Omental fat pad (tissue), 4 donors: ENCODE results near the gene POLK. TPM values are rescaled to one million over a fixed set of nuclear protein-coding genes. Genes with fewer than 3 reads are reported as not detected.

Source experiments
- ATAC-seq: fragments of 150-250 bp; one replicate; pipeline ENCODE4 v1.9.1; 2016; ENCODE audit warnings: mild to moderate bottlenecking, moderate library complexity; ENCODE audit not compliant: low FRiP score
- DNase-seq: peaks from one replicate; pipeline ENCODE4 v3.0.0-alpha.2; 2019; ENCODE audit warnings: low spot score
- CTCF ChIP-seq, 3 donors: fragments of 450-650 bp; IDR thresholded peaks; one replicate each; pipeline ENCODE4 v1.5.1; 2016 to 2017; ENCODE audit warnings: antibody characterized with exemption in 3 of 3, mild to moderate bottlenecking in 3 of 3, moderate library complexity in 2 of 3
- total RNA-seq, 4 donors: library from RNA; depleted of rRNA; stranded (reverse); fragments of >200 nt; gene quantifications; one replicate each; pipeline ENCODE4 v1.1.0, GENCODE V29; 2016

POLK gene
- 10 to 100 TPM; 32.2 to 51.4 (median 37.0) TPM for total RNA-seq

GRCh38 chr5:75511435-75512382 is at the start of gene POLK, which contains the start of gene CERT1:
POLK (plus strand) TSS chr5:75511891.
CERT1 (minus strand) TSS chr5:75511629; CDS start chr5:75511207, 422 bp downstream.
- ATAC-seq = peak; percentile 99
- peak; percentile 88 for DNase-seq
- no peak for TF ChIP-seq CTCF (IDR thresholded peaks at IDR 0.05)

GRCh38 chr5:75463726-75464125 is 48.0 kb upstream of the POLK start:
- DNase-seq (no peak), ATAC-seq (no peak)
- no peak for TF ChIP-seq CTCF (IDR thresholded peaks at IDR 0.05)

- TF ChIP-seq CTCF (IDR thresholded peaks at IDR 0.05) = no peak
- ATAC-seq = no peak
- no peak for DNase-seq
Measured at GRCh38 chr5:75465480-75465879, 46.2 kb upstream of the POLK start.

GRCh38 chr5:75466006-75466716 is 45.5 kb upstream of the POLK start:
- DNase-seq (no peak), ATAC-seq (no peak)
- TF ChIP-seq CTCF (IDR thresholded peaks at IDR 0.05) = no peak

- no peak for TF ChIP-seq CTCF (IDR thresholded peaks at IDR 0.05)
- ATAC-seq (no peak), DNase-seq (no peak)
Measured at GRCh38 chr5:75468593-75468992, 43.1 kb upstream of the POLK start.

- DNase-seq = no peak
- no peak for ATAC-seq
- no peak for TF ChIP-seq CTCF (IDR thresholded peaks at IDR 0.05)
Measured at GRCh38 chr5:75469017-75469416, 42.7 kb upstream of the POLK start.
